HCT116 (cell line): Measurements from ENCODE around the gene FMN1. TPM values are rescaled to one million over a fixed set of nuclear protein-coding genes. Genes with fewer than 3 reads are reported as not detected.

Experiments used
- ATAC-seq: fragments of 200-7000 bp; cut with Tn5 transposase; 2 replicates; pipeline ENCODE4 v1.9.1; 2020; ENCODE audit warnings: mild to moderate bottlenecking, moderate library complexity
- BruUV-seq: library from RNA; stranded (reverse); fragments of 400-500 nt; replicated peaks from 2 replicates; lab custom pipeline; 2021; lab: Mats Ljungman, UMichigan
- CTCF ChIA-PET: fragments of 300-600 bp; sonication (Branson Sonifier 250); formaldehyde crosslinking; loops from one replicate; lab custom pipeline; 2021; ENCODE audit warnings: antibody characterized with exemption; lab: Charles Lee
- POLR2A ChIA-PET: fragments of 300-600, 350-600 bp; sonication (Branson Sonifier 250); formaldehyde crosslinking; loops from one replicate; lab custom pipeline; 2021; ENCODE audit warnings: antibody characterized with exemption; lab: Charles Lee
- RAD21 ChIA-PET, 2 experiments: fragments of 300-600 bp; sonication (Branson Sonifier 250); formaldehyde crosslinking; loops; one replicate each; lab custom pipeline; 2023; ENCODE audit warnings: low total read pairs in 2 of 2; ENCODE audit not compliant: uncharacterized antibody in 2 of 2, unreplicated experiment in 2 of 2, low non-redundant PET in 1 of 2; lab: Charles Lee
- DNase-seq: peaks from one replicate; pipeline ENCODE4 v3.0.0-alpha.2; 2010; ENCODE audit warnings: low read depth, low spot score
- H2AFZ ChIP-seq: fragments of 200-600 bp; shearing (Covaris generic), sonication (generic); 2 replicates; pipeline ENCODE4 v1.6.1; 2017; ENCODE audit warnings: low read depth, mixed run types, mixed read lengths, antibody characterized with exemption, low read length; ENCODE audit not compliant: poor library complexity, severe bottlenecking
- H3K27ac ChIP-seq: 2 replicates; pipeline ENCODE4 v1.5.1; 2012; ENCODE audit warnings: low read depth, low read length
- H3K27me3 ChIP-seq: fragments of 200-600 bp; sonication (generic); 2 replicates; pipeline ENCODE4 v1.6.1; 2016; ENCODE audit warnings: mixed run types, low read length, mixed read lengths; ENCODE audit not compliant: insufficient read depth
- H3K36me3 ChIP-seq, 2 experiments: fragments of 200-500 bp in 1 of 2; fragments of 200-600 bp in 1 of 2; sonication (Bioruptor generic) in 1 of 2; sonication (generic) in 1 of 2; 2 replicates each; pipeline versions ENCODE4 v1.5.1 to v1.6.1; 2014 to 2016; ENCODE audit warnings: low read length in 2 of 2, inconsistent platforms in 1 of 2, mixed read lengths in 1 of 2, mixed run types in 1 of 2; ENCODE audit not compliant: insufficient read depth in 2 of 2, control insufficient read depth in 1 of 2
- H3K4me1 ChIP-seq, 2 experiments: fragments of 200-600 bp in 1 of 2; sonication (generic) in 1 of 2; 2 replicates each; pipeline versions ENCODE4 v1.5.1 to v1.6.1; 2012 to 2017; ENCODE audit warnings: low read length in 2 of 2, inconsistent platforms in 1 of 2, mild to moderate bottlenecking in 1 of 2, mixed read lengths in 1 of 2, mixed run types in 1 of 2, moderate library complexity in 1 of 2; ENCODE audit not compliant: insufficient read depth in 2 of 2, control insufficient read depth in 1 of 2
- H3K4me2 ChIP-seq: fragments of 200-600 bp; sonication (generic); 2 replicates; pipeline ENCODE4 v1.6.1; 2017; ENCODE audit warnings: mixed run types, low read length, mixed read lengths
- H3K4me3 ChIP-seq, 2 experiments: fragments of 200-600 bp in 1 of 2; sonication (generic) in 1 of 2; replicated peaks in 1 of 2; 2 replicates each; pipeline ENCODE4 v1.5.1; 2011 to 2016; ENCODE audit warnings: low read length in 2 of 2, control low read depth in 1 of 2, low read depth in 1 of 2, mild to moderate bottlenecking in 1 of 2, mixed read lengths in 1 of 2, mixed run types in 1 of 2
- H3K79me2 ChIP-seq: fragments of 200-600 bp; sonication (generic); 2 replicates; pipeline ENCODE4 v1.6.1; 2017; ENCODE audit warnings: mild to moderate bottlenecking, mixed run types, low read length, moderate library complexity, mixed read lengths; ENCODE audit not compliant: insufficient read depth
- H3K9ac ChIP-seq: fragments of 200-600 bp; sonication (generic); 2 replicates; pipeline ENCODE4 v1.6.1; 2016; ENCODE audit warnings: low read length, mixed read lengths
- H3K9me2 ChIP-seq: fragments of 200-600 bp; sonication (generic), shearing (Covaris generic); 2 replicates; pipeline ENCODE4 v1.6.1; 2017; ENCODE audit warnings: mixed run types, mild to moderate bottlenecking, moderate library complexity; ENCODE audit not compliant: insufficient read depth
- H3K9me3 ChIP-seq, 2 experiments: fragments of 200-500 bp in 1 of 2; fragments of 200-600 bp in 1 of 2; sonication (Bioruptor generic) in 1 of 2; sonication (generic) in 1 of 2; 2 replicates each; pipeline ENCODE4 v1.6.1; 2014 to 2017; ENCODE audit warnings: low read length in 2 of 2, mixed read lengths in 2 of 2, inconsistent platforms in 1 of 2, low read depth in 1 of 2, mild to moderate bottlenecking in 1 of 2, mixed run types in 1 of 2, moderate library complexity in 1 of 2; ENCODE audit not compliant: control insufficient read depth in 1 of 2, insufficient read depth in 1 of 2
- H4K20me1 ChIP-seq: fragments of 200-600 bp; sonication (generic), shearing (Covaris generic); 2 replicates; pipeline ENCODE4 v1.6.1; 2017; ENCODE audit warnings: mixed run types, mild to moderate bottlenecking, moderate library complexity; ENCODE audit not compliant: insufficient read depth
- CBX3 ChIP-seq: IDR thresholded peaks from 2 replicates; pipeline ENCODE4 v1.6.1; 2012; ENCODE audit warnings: low read depth
- CEBPB ChIP-seq: IDR thresholded peaks from 2 replicates; pipeline ENCODE4 v1.6.1; 2012; ENCODE audit warnings: low read depth
- CTCF ChIP-seq, 3 experiments: fragments of 200-600 bp in 1 of 3; sonication (generic) in 1 of 3; IDR thresholded peaks in 2 of 3; conservative IDR thresholded peaks in 1 of 3; 2 replicates each; pipeline ENCODE4 v1.5.1; 2012 to 2017; ENCODE audit warnings: low read depth in 2 of 3, low read length in 2 of 3, antibody characterized with exemption in 1 of 3, borderline replicate concordance in 1 of 3, control low read depth in 1 of 3, mild to moderate bottlenecking in 1 of 3, mixed read lengths in 1 of 3, mixed run types in 1 of 3, moderate library complexity in 1 of 3; ENCODE audit not compliant: insufficient read depth in 1 of 3
- ELF1 ChIP-seq: IDR thresholded peaks from 2 replicates; pipeline ENCODE4 v1.6.1; 2012; ENCODE audit warnings: low read depth, borderline replicate concordance
- EZH2 ChIP-seq: fragments of 200-600 bp; sonication (generic); IDR thresholded peaks from 2 replicates; pipeline ENCODE4 v1.6.1; 2017; ENCODE audit warnings: antibody characterized with exemption, mixed run types
- JUND ChIP-seq: IDR thresholded peaks from 2 replicates; pipeline ENCODE4 v1.6.1; 2012
- RAD21 ChIP-seq: IDR thresholded peaks from 2 replicates; pipeline ENCODE4 v1.6.1; 2012; ENCODE audit warnings: low read depth, mild to moderate bottlenecking
- REST ChIP-seq: IDR thresholded peaks from 2 replicates; pipeline ENCODE4 v1.6.1; 2012; ENCODE audit warnings: low read depth
- ZBTB33 ChIP-seq: IDR thresholded peaks from 2 replicates; pipeline ENCODE4 v1.6.1; 2011; ENCODE audit warnings: mild to moderate bottlenecking, low read length, moderate library complexity; ENCODE audit not compliant: insufficient replicate concordance; ENCODE audit errors: extremely low read depth
- ZFX ChIP-seq: fragments of 450-650 bp; IDR thresholded peaks from 2 replicates; pipeline ENCODE4 v1.6.1; 2017
- intact Hi-C: fragments of 100-400 bp; cut with micrococcal nuclease; formaldehyde crosslinking; loops from 2 replicates; pipeline ENCODE4 v1.10.0; 2022
- total RNA-seq: library from RNA; stranded (reverse); gene quantifications from one replicate; pipeline ENCODE4 v1.2.1, GENCODE V29; 2021; ENCODE audit not compliant: unreplicated experiment

The FMN1 gene
- total RNA-seq, 1 experiment from 2014 or later, result 0.39 TPM

- RAD21 ChIA-PET, result no interaction called here
- BruUV-seq, result no TSS peak
Measured at GRCh38 chr15:32881528-32881927, 313.0 kb downstream of the FMN1 start.

More at GRCh38 chr15:32881528-32881927, 313.0 kb downstream of the FMN1 start:
- Histone ChIP-seq H3K9ac (no peak overlapping the region), H2AFZ (no peak overlapping the region), H3K4me1 (peaks cover 3 to 28% of the 10 kb centered on the region in 2 experiments; a peak in 2 of 4 replicates), H3K27me3 (no peaks in the 10 kb centered on the region), H3K27ac (no peak overlapping the region), H3K9me3 (no peaks in the 10 kb centered on the region), H3K9me2 (no peaks in the 10 kb centered on the region), H3K79me2 (no peaks in the 10 kb centered on the region), H3K4me2 (no peak overlapping the region), H3K4me3 (no peak overlapping the region), H3K36me3 (no peaks in the 10 kb centered on the region), H4K20me1 (no peaks in the 10 kb centered on the region)
- ATAC-seq, result no peak
- ChIA-PET CTCF (interaction anchor here (1.0 kb wide), 1 partner anchor 37 kb away, joined by 3 read pairs; no protein-coding TSS in a partner anchor), POLR2A (no interaction called here)
- DNase-seq, result no peak
- intact Hi-C loops, result no loop called here
- TF ChIP-seq CTCF (IDR thresholded peaks at IDR 0.05 in 2 of 3, conservative IDR thresholded peaks at IDR 0.05 in 1 of 3; ENCODE audit: borderline replicate concordance in 1 of 3, insufficient read depth in 1 of 3, low read depth in 2 of 3, low read length in 2 of 3) (no peak), EZH2 (no peak), CEBPB (no peak), REST (no peak), JUND (no peak), RAD21 (no peak), ZFX (no peak), ELF1 (no peak), CBX3 (no peak), ZBTB33 (no peak)
